ENCODE results near the gene LRRC31. TPM values are rescaled to one million over a fixed set of nuclear protein-coding genes. Genes with fewer than 3 reads are reported as not detected.

Gene LRRC31
- total and polyA plus RNA-seq, 4 donors: 0.08 to 1.0 (median 0.29) TPM

- ATAC-seq (ENCODE audit: insufficient read depth, low FRiP score): no peak
- peak overlapping the region in 1 of 2 donors; percentile 58 for H3K9ac ChIP-seq (ENCODE audit: insufficient read depth in 1 of 2, low read length in 2 of 2)
- peaks cover 0 to 9% (median 5%) of the 10 kb centered on the region in 5 donors for H3K4me1 ChIP-seq (ENCODE audit: control insufficient read depth in 5 of 5, insufficient read depth in 5 of 5, low read length in 5 of 5)
- no peaks in the 10 kb centered on the region for H3K9me3 ChIP-seq (ENCODE audit: control insufficient read depth in 4 of 4, insufficient read depth in 3 of 4, low read length in 3 of 4)
- H3K27me3 ChIP-seq (ENCODE audit: control insufficient read depth in 3 of 3, insufficient read depth in 3 of 3, low read length in 2 of 3): no peaks in the 10 kb centered on the region
- no peaks in the 10 kb centered on the region for H3K36me3 ChIP-seq (ENCODE audit: control insufficient read depth in 4 of 4, insufficient read depth in 4 of 4, low read length in 4 of 4)
- 30 to 45% methylated on average over 8 of the region's 8 CpGs for WGBS, 2 donors
- no peak overlapping the region for H3K27ac ChIP-seq (ENCODE audit: low read depth in 1 of 2, low read length in 1 of 2)
- H3K4me3 ChIP-seq: no peak overlapping the region
- no peak for TF ChIP-seq CTCF (IDR thresholded peaks at IDR 0.05; ENCODE audit: control extremely low read depth, extremely low read depth)
- no peak for DNase-seq
Measured at GRCh38 chr3:169813278-169813677, 56.5 kb downstream of the LRRC31 start.

- DNase-seq (peak; percentile 83 to 85 (median 85)), ATAC-seq (ENCODE audit: insufficient read depth, low FRiP score) (peak; percentile 85)
- Histone ChIP-seq H3K27ac (ENCODE audit: low read depth in 1 of 2, low read length in 1 of 2) (peak within 1 kb of the TSS; percentile 42 to 63), H3K9me3 (ENCODE audit: control insufficient read depth in 4 of 4, insufficient read depth in 3 of 4, low read length in 3 of 4) (no peaks in the 10 kb centered on the region), H3K36me3 (ENCODE audit: control insufficient read depth in 4 of 4, insufficient read depth in 4 of 4, low read length in 4 of 4) (no peaks in the 10 kb centered on the region), H3K9ac (ENCODE audit: insufficient read depth in 1 of 2, low read length in 2 of 2) (peak within 1 kb of the TSS; percentile 42 to 75), H3K4me1 (ENCODE audit: control insufficient read depth in 5 of 5, insufficient read depth in 5 of 5, low read length in 5 of 5) (peaks cover 0 to 9% (median 5%) of the 10 kb centered on the region in 5 donors), H3K27me3 (ENCODE audit: control insufficient read depth in 3 of 3, insufficient read depth in 3 of 3, low read length in 2 of 3) (no peaks in the 10 kb centered on the region), H3K4me3 (peak within 1 kb of the TSS; percentile 40)
- WGBS, 2 donors: 3 to 6% methylated on average over 48 to 56 of the region's 56 CpGs
- TF ChIP-seq CTCF (IDR thresholded peaks at IDR 0.05; ENCODE audit: control extremely low read depth, extremely low read depth): no peak
Measured at GRCh38 chr3:169812332-169813235, 57.2 kb downstream of the LRRC31 start, which contains the start of the genes LRRC34 and LRRIQ4. TSS of gene LRRC34 (minus strand) at chr3:169812904. CDS start at chr3:169812548, 356 bp downstream. TSS of gene LRRIQ4 (plus strand) at chr3:169812870. CDS start at chr3:169821922, 9,052 bp downstream.

GRCh38 chr3:169811631-169812331, 58.0 kb downstream of the LRRC31 start:
- Histone ChIP-seq H3K4me3 (peak overlapping the region; percentile 40), H3K9me3 (ENCODE audit: control insufficient read depth in 4 of 4, insufficient read depth in 3 of 4, low read length in 3 of 4) (no peaks in the 10 kb centered on the region), H3K4me1 (ENCODE audit: control insufficient read depth in 5 of 5, insufficient read depth in 5 of 5, low read length in 5 of 5) (peaks cover 0 to 9% (median 5%) of the 10 kb centered on the region in 5 donors), H3K27ac (ENCODE audit: low read depth in 1 of 2, low read length in 1 of 2) (peak overlapping the region; percentile 42 to 63), H3K36me3 (ENCODE audit: control insufficient read depth in 4 of 4, insufficient read depth in 4 of 4, low read length in 4 of 4) (no peaks in the 10 kb centered on the region), H3K27me3 (ENCODE audit: control insufficient read depth in 3 of 3, insufficient read depth in 3 of 3, low read length in 2 of 3) (no peaks in the 10 kb centered on the region), H3K9ac (ENCODE audit: insufficient read depth in 1 of 2, low read length in 2 of 2) (peak overlapping the region; percentile 42 to 75)
- WGBS, 2 donors: 7 to 9% methylated on average over 29 of the region's 29 CpGs
- DNase-seq (peak; percentile 68 to 80 (median 76)), ATAC-seq (ENCODE audit: insufficient read depth, low FRiP score) (peak; percentile 19)
- no peak for TF ChIP-seq CTCF (IDR thresholded peaks at IDR 0.05; ENCODE audit: control extremely low read depth, extremely low read depth)
